ENCODE measurements around the gene C1orf226. TPM values are rescaled to one million over a fixed set of nuclear protein-coding genes. Genes with fewer than 3 reads are reported as not detected.

C1orf226 gene
- total RNA-seq, 1 experiment from 2014 or later = 7.7 TPM

GRCh38 chr1:162387226-162388082 is 5.9 kb downstream of the C1orf226 start:
- Histone ChIP-seq H3K4me1 (ENCODE audit: control insufficient read depth in 1 of 2, insufficient read depth in 2 of 2, low read length in 2 of 2) (peaks cover under 1 to 8% of the 10 kb centered on the region in 2 experiments; a peak in 3 of 4 replicates), H3K9me3 (ENCODE audit: control insufficient read depth in 1 of 2, insufficient read depth in 1 of 2, low read depth in 1 of 2, low read length in 2 of 2) (no peaks in the 10 kb centered on the region), H4K20me1 (ENCODE audit: insufficient read depth) (no peaks in the 10 kb centered on the region), H3K9me2 (ENCODE audit: insufficient read depth) (no peaks in the 10 kb centered on the region), H3K27ac (ENCODE audit: low read depth, low read length) (no peak overlapping the region), H3K79me2 (ENCODE audit: insufficient read depth, low read length) (no peaks in the 10 kb centered on the region), H3K4me3 (replicated peaks in 1 of 2; ENCODE audit: low read depth in 1 of 2, low read length in 2 of 2) (no peak overlapping the region), H2AFZ (ENCODE audit: low read depth, low read length, poor library complexity, severe bottlenecking) (no peak overlapping the region), H3K9ac (ENCODE audit: low read length) (no peak overlapping the region), H3K27me3 (ENCODE audit: insufficient read depth, low read length) (no peaks in the 10 kb centered on the region), H3K36me3 (ENCODE audit: control insufficient read depth in 1 of 2, insufficient read depth in 2 of 2, low read length in 2 of 2) (no peaks in the 10 kb centered on the region), H3K4me2 (ENCODE audit: low read length) (no peak overlapping the region)
- BruUV-seq (replicated peaks) = no TSS peak
- no peak for ATAC-seq
- TF ChIP-seq CBX3 (IDR thresholded peaks at IDR 0.05; ENCODE audit: low read depth) (no peak), MAX (IDR thresholded peaks at IDR 0.05) (no peak), SP1 (IDR thresholded peaks at IDR 0.05; ENCODE audit: low read depth) (no peak), POLR2A (IDR thresholded peaks at IDR 0.05; ENCODE audit: borderline replicate concordance, extremely low read depth, insufficient read depth, insufficient read length) (no peak), YY1 (IDR thresholded peaks at IDR 0.05; ENCODE audit: extremely low read depth, insufficient replicate concordance, low read depth, low read length) (no peak), EZH2 (IDR thresholded peaks at IDR 0.05) (no peak), FOSL1 (IDR thresholded peaks at IDR 0.05; ENCODE audit: low read depth) (no peak), EZH2phosphoT487 (IDR thresholded peaks at IDR 0.05; ENCODE audit: borderline replicate concordance) (no peak), CEBPB (IDR thresholded peaks at IDR 0.05; ENCODE audit: low read depth) (no peak)
- ChIA-PET RAD21 (ENCODE audit: low non-redundant PET in 1 of 2, low total read pairs in 2 of 2, uncharacterized antibody in 2 of 2, unreplicated experiment in 2 of 2) (no interaction called here), POLR2A (no interaction called here), CTCF (no interaction called here)
- DNase-seq (ENCODE audit: low read depth, low spot score) = no peak
- intact Hi-C loops (cut with micrococcal nuclease) = no loop called here

GRCh38 chr1:162388083-162388594 is 6.6 kb downstream of the C1orf226 start:
- H4K20me1 ChIP-seq (ENCODE audit: insufficient read depth) = no peaks in the 10 kb centered on the region
- CTCF ChIA-PET = no interaction called here
- DNase-seq (ENCODE audit: low read depth, low spot score) = no peak
- no peak overlapping the region for H2AFZ ChIP-seq (ENCODE audit: low read depth, low read length, poor library complexity, severe bottlenecking)
- intact Hi-C loops (cut with micrococcal nuclease) = no loop called here
- H3K4me3 ChIP-seq (replicated peaks in 1 of 2; ENCODE audit: low read depth in 1 of 2, low read length in 2 of 2) = no peak overlapping the region
- no peaks in the 10 kb centered on the region for H3K79me2 ChIP-seq (ENCODE audit: insufficient read depth, low read length)
- H3K27me3 ChIP-seq (ENCODE audit: insufficient read depth, low read length) = no peaks in the 10 kb centered on the region
- no peak overlapping the region for H3K27ac ChIP-seq (ENCODE audit: low read depth, low read length)
- POLR2A ChIA-PET = no interaction called here
- H3K9ac ChIP-seq (ENCODE audit: low read length) = no peak overlapping the region
- no peak for ATAC-seq
- no peaks in the 10 kb centered on the region for H3K9me2 ChIP-seq (ENCODE audit: insufficient read depth)
- H3K4me1 ChIP-seq (ENCODE audit: control insufficient read depth in 1 of 2, insufficient read depth in 2 of 2, low read length in 2 of 2) = peaks cover 0 to 4% of the 10 kb centered on the region in 2 experiments; a peak in 2 of 4 replicates
- no peak overlapping the region for H3K4me2 ChIP-seq (ENCODE audit: low read length)
- no peaks in the 10 kb centered on the region for H3K9me3 ChIP-seq (ENCODE audit: control insufficient read depth in 1 of 2, insufficient read depth in 1 of 2, low read depth in 1 of 2, low read length in 2 of 2)
- no TSS peak for BruUV-seq (replicated peaks)
- RAD21 ChIA-PET (ENCODE audit: low non-redundant PET in 1 of 2, low total read pairs in 2 of 2, uncharacterized antibody in 2 of 2, unreplicated experiment in 2 of 2) = no interaction called here
- H3K36me3 ChIP-seq (ENCODE audit: control insufficient read depth in 1 of 2, insufficient read depth in 2 of 2, low read length in 2 of 2) = no peaks in the 10 kb centered on the region
- no peak for TF ChIP-seq TCF7L2 (IDR thresholded peaks at IDR 0.05; ENCODE audit: borderline replicate concordance, extremely low read depth, insufficient read depth, insufficient read length)
- TF ChIP-seq YY1 (IDR thresholded peaks at IDR 0.05; ENCODE audit: extremely low read depth, insufficient replicate concordance, low read depth, low read length) = no peak
- TF ChIP-seq CBX3 (IDR thresholded peaks at IDR 0.05; ENCODE audit: low read depth) = no peak
- no peak for TF ChIP-seq JUND (IDR thresholded peaks at IDR 0.05)
- TF ChIP-seq POLR2AphosphoS5 (IDR thresholded peaks at IDR 0.05; ENCODE audit: low read depth, low read length) = no peak
- TF ChIP-seq CTCF (IDR thresholded peaks at IDR 0.05 in 2 of 3, conservative IDR thresholded peaks at IDR 0.05 in 1 of 3; ENCODE audit: borderline replicate concordance in 1 of 3, insufficient read depth in 1 of 3, low read depth in 2 of 3, low read length in 2 of 3) = no peak
- no peak for TF ChIP-seq ZFX (IDR thresholded peaks at IDR 0.05)
- no peak for TF ChIP-seq CEBPB (IDR thresholded peaks at IDR 0.05; ENCODE audit: low read depth)
- TF ChIP-seq ZNF274 (IDR thresholded peaks at IDR 0.05; ENCODE audit: low read depth, low read length) = no peak
- no peak for TF ChIP-seq ELF1 (IDR thresholded peaks at IDR 0.05; ENCODE audit: borderline replicate concordance, low read depth)
- no peak for TF ChIP-seq SP1 (IDR thresholded peaks at IDR 0.05; ENCODE audit: low read depth)
- TF ChIP-seq POLR2A (IDR thresholded peaks at IDR 0.05; ENCODE audit: borderline replicate concordance, extremely low read depth, insufficient read depth, insufficient read length) = no peak
- no peak for TF ChIP-seq EZH2phosphoT487 (IDR thresholded peaks at IDR 0.05; ENCODE audit: borderline replicate concordance)
- no peak for TF ChIP-seq ATF3 (IDR thresholded peaks at IDR 0.05)

Data from HCT116 (cell line).